ENCODE measurements around the gene ATG10. TPM values are rescaled to one million over a fixed set of nuclear protein-coding genes. Genes with fewer than 3 reads are reported as not detected.
"Not testable (repeated sequence)": the region's sequence is repeated elsewhere in the genome, so short reads cannot be mapped to it uniquely, and the experiment has no call there.

The ATG10 gene
- total RNA-seq, 1 donor from 2014 or later, result 7.6 TPM

DNA sequence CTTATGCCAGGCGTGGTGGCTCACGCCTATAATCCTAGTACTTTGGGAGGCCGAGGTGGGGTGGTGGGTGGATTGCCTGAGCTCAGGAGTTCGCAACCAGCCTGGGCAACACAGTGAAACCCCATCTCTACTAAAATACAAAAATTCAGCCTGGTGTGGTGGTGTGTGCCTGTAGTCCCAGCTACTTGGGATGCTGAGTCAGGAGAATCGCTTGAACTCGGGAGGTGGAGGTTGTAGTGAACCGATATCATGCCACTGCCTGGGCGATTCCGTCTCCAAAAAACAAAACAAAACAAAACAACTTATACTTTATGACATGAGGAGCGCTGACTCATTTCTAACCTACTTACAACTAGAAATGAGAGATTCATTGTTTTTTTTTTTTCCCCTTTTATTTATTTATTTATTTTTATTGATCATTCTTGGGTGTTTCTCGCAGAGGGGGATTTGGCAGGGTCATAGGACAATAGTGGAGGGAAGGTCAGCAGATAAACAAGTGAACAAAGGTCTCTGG is 10.4 kb downstream of the ATG10 start:
- not testable (repeated sequence) for DNase-seq (ENCODE audit: low spot score)

DNA sequence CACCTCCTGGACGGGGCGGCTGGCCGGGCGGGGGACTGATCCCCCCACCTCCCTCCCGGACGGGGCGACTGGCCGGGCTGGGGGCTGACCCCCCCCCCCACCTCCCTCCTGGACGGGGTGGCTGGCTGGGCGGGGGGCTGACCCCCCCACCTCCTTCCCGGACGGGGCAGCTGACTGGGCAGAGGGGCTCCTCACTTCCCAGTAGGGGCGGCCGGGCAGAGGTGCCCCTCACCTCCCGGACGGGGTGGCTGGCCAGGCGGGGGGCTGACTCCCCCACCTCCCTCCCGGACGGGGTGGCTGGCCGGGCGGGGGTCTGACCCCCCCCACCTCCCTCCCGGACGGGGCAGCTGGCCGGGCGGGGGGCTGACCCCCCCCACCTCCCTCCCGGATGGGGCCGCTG is 11.3 kb downstream of the ATG10 start:
- not testable (repeated sequence) for DNase-seq (ENCODE audit: low spot score)

DNA sequence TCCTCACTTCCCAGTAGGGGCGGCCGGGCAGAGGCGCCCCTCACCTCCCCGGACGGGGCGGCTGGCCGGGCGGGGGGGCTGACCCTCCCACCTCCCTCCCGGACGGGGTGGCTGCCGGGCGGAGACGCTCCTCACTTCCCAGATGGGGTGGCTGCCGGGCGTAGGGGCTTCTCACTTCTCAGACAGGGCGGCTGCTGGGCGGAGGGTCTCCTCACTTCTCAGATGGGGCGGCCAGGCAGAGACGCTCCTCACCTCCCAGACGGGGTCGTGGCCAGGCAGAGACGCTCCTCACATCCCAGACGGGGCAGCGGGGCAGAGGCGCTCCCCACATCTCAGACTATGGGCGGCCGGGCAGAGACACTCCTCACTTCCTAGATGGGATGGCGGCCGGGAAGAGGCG is 11.7 kb downstream of the ATG10 start:
- DNase-seq (ENCODE audit: low spot score), result not testable (repeated sequence)

DNA sequence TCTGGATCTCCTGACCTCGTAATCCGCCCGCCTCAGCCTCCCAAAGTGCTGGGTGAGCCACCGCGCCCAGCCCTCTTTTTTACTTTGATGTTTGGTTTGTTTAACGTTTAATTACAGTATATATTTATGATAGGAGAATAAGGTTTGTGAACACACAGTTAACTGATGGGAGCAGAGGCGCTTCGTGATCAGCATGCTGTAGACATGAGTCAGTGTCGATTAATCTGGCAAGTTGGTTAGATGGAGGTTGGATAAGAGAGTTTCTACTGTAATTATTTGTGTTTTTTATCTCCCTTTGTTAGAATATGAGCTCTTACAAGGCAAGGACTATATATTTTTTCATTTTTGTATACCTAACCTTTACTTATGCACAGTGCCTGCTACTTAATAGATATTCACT is 14.3 kb downstream of the ATG10 start:
- DNase-seq (ENCODE audit: low spot score), result no peak

DNA sequence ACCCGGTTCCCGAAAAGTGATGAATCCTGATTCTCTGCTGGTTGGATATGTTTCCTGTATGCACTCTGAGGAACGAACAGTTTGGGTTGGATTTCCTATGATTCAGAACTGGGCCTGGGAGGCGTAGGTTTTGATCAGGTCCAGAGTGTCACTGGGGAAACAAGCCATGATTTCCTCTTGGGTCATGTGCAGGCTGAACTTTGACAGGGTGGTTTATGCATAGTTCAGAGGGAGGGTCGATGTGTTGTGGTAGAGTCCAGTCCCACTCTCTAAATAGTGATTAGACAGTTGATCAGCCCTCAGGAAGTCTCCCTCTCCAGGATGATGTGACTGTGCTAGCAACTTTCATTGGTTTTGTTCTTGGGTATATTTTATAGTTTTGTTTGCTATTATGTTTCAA is 17.4 kb downstream of the ATG10 start:
- no peak for DNase-seq (ENCODE audit: low spot score)

DNA sequence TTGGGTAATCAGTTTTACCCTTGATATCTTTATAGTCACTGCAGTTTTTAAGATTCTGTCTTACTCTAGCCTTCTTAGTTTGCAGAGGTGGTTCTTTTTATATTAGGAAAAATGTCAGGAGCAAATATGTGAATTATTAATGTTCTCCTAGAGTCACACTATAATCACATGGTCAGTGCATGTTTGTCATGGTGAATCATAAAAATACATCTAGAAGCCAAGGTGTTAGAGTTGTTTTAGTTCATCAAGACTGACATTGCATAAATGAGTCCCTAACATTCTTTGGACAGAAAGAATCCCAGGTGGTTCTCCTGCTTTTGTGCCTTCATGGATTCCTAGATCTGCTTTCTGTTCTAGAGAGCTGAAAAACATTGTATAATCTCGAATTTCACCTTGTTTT is 22.9 kb downstream of the ATG10 start:
- DNase-seq (ENCODE audit: low spot score), result no peak

DNA sequence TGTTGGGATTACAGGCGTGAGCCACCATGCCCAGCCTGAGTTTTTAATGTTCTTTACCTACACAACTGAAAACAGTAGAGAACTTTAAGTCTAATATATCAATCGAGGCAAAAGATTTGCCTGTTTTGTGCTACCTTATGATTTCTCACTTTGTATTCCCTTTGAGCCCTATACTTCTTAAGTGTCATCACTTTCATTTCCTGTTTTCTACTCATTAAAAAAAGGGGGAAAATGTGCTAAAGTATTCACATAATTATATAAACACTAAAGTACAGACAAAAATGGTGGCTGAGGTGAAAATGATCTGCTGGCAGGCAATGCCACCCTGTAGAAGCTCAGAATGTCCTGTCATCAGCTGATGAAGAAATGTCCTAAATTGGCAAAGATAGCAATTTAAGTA is 23.6 kb downstream of the ATG10 start:
- DNase-seq (ENCODE audit: low spot score), result no peak

DNA sequence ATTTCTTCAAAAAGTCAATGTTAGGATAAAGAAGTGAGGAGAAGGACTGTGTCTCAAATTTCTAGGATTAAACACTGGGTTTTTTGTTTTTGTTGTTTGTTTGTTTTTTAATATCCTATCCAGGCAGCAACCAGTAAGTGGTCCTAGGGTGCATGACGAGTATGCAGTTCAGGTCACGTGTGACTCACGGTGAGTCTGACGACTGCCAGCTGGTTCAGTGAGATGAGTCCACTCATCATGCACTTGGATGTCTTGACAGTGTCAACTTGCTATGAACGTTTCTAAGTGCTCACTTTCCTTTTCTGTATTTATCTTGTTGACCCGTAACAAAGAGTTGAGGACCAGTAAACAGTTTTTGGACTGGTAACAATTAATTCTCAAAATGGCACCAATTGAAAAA is 32.7 kb downstream of the ATG10 start:
- DNase-seq (ENCODE audit: low spot score), result no peak

DNA sequence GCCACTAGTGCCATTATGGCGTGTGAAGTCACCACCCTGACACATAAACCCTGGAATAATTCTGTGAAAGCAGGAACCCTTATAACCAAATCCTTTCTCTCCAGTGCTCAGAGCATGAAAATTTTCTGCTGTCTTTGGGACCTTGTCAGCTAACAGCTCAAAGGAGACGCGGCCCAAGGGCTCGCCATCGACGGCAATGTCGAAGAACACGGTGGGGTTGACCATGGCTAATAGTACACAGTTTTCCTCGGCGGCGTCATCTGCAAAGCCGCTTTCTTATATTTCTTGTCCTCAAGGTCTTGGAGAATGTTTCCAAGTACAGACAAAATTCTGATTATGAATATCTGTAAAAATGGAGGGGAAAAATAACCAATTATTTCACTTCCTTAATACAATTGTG is 38.0 kb downstream of the ATG10 start:
- DNase-seq (ENCODE audit: low spot score), result not testable (repeated sequence)

DNA sequence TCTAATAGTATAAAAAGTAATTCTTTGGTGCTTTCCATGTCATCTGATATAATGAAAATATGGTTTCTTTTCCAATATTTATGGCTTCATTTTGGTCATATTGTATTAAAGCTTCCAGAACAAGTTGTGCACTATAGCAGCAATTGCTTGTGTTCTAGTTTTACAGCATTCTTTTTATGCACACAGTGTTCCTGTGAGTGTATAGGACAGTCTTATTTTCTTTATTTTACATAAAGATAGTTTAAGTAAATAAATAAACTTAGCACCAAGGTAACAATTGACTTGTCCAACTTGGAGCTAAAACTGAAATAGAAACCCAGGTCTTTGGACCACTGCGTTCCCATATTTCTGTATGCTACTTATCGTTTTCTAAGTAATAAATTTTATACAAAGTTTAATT is 38.9 kb downstream of the ATG10 start:
- DNase-seq (ENCODE audit: low spot score), result no peak

DNA sequence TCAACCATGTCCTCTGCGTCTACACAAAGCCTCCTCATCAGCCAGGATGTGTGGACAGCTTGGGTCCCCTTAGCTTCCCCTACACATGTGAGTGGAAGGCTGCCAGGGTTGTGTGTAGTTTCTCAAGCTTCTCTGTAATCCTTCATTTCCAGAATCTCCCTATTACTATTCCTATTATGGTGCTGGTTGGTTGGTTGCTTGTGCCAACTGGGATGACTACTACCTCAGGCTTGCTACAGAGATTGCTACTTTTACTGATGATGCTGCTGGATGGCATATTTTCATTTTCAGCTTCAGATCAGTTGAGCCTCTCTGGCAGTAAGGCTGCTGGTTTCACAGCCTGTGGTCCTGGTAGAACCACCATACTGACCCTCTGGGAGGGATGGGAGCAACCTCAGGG is 39.9 kb downstream of the ATG10 start:
- no peak for DNase-seq (ENCODE audit: low spot score)

DNA sequence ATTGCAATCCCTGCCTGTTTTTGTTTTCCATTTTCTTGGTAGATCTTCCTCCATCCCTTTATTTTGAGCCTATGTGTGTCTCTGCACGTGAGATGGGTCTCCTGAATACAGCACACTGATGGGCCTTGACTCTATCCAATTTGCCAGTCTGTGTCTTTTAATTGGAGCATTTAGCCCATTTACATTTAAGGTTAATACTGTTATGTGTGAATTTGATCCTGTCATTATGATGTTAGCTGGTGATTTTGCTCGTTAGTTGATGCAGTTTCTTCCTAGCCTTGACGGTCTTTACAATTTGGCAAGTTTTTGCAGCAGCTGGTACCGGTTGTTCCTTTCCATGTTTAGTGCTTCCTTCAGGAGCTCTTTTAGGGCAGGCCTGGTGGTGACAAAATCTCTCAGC is 42.8 kb downstream of the ATG10 start:
- DNase-seq (ENCODE audit: low spot score), result not testable (repeated sequence)

DNA sequence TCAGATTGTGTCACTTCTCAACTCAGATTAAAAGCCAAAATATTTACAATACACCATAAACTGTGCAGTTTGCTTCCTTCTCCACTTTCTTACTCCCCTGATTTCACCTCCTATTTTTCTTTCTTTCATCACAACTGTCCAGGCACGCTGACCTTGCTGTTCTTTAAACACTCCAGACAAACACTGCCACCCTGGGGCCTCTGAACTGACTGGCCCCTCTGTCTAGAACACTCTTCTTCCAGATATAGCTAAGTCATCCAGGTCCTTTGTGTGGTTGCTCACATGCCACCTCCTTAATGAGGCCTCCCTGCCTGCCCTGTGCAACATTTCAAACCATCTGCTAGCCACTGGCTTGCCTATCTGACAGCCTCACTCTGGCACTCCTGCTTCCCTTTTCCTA is 46.6 kb downstream of the ATG10 start:
- no peak for DNase-seq (ENCODE audit: low spot score)

DNA sequence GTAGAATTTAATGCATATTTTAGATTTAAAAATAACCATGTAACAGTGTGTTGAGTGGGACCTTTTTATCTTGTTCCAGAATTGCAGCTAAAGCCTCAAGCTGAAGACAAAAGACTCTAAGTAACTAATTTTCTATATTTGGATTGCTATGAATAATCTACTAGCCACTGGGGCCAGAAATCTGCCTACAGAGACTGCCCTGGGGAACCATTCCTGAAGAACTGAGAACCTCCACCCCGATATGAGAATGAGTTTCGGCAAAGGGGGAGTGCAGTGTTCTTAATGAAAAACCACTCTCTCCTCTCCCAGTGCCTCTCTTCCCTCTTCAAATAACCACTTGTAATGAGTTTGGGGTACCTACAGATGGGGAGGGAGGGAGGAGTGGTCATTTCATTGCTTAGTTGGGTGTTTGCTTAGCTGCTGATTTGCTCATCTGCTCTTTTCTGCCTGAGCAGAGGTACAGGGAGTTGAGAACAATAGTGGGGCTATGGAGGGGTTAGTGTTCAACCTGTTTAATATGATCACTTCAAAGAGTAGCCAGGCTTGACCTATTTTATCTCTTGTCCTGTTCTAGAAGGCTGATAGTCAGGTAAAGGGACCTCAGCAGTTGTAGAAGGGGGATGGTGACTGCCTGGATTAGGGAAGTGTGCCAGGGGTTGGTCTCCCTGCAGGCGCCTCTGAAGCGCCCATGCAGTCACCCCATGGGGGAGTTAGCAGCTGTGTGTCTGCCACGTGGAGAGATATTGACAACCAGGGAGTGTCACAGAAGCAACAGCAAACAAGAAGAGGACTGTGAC is 47.7 kb downstream of the ATG10 start:
- no peak for DNase-seq (ENCODE audit: low spot score)

DNA sequence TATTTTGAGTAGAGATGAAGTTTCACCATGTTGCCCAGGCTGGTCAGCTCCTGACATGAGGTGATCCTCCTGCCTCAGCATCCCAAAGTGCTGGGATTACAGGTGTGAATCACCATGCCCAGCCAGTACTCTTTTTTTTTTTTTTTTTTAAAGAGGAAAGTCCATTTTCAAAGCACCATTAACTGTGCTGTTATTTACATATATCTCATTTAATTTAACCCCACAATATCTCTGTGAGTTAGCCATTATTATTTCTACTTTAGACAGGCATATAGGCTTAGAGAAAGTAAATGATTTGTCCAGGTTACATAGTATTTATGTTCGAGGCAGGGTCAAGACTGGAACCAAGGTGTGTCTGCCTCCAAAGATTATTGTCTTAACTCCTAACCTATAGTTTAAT is 50.7 kb downstream of the ATG10 start:
- no peak for DNase-seq (ENCODE audit: low spot score)

DNA sequence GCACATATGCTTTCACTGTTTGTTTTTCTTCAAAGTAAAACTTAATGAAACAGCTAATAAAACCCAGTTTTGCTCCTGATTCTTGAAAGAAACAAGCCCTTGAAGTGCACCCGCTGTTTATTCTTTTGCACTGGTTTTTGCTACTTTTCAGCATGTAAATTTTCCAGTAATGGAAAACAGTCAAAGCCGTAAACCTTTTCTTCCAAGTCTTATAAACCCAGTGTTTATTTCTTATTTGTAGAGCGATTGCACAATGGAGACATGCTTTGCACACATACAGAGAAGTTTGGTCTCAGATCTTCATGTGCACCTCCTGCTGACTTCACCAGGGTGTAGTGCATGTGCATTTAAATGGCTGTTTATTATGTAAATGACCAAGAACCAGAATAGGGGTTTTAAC is 51.8 kb downstream of the ATG10 start:
- DNase-seq (ENCODE audit: low spot score), result no peak

DNA sequence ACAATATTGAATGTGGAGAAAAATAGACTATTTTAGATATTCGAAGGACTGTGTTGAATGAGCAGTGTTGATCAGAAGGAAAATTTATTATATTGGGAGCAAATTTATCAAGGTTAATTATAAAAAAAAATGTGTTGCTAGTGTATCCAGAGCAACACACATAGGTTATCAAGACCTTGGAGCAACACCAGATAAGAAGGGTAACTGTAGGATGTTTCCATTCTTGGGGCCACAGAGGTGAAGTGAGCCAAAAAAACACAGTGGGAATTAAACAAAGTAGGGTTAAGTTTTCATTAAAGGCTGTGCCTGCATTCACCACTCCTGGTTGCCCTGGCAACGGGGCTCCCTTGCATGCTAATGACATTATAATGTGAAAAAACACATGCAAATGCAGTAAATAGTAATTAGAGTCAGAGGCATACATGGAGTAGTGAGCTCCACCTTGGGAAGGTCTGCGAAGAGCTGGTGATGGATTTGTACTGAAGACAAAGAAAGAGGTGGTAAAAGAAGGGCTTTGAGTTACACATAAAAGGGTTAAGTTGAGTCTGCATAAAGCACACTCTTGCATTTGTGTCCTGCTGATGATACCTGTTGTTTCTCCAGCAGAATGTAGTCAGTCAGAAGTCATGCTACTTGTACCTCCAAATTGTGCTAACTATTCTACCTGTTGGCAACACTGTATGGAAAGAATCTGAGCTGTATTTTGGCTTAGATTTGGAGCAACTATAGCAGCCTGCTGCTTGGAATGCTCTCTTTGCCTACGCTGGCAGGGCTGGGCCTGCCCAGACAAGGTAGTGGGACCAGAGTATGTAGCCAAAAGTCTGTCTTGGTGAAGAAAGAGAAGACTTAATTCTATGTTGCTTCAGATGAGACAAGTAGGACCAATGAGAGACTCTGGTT is 59.6 kb downstream of the ATG10 start:
- DNase-seq (ENCODE audit: low spot score), result no peak

DNA sequence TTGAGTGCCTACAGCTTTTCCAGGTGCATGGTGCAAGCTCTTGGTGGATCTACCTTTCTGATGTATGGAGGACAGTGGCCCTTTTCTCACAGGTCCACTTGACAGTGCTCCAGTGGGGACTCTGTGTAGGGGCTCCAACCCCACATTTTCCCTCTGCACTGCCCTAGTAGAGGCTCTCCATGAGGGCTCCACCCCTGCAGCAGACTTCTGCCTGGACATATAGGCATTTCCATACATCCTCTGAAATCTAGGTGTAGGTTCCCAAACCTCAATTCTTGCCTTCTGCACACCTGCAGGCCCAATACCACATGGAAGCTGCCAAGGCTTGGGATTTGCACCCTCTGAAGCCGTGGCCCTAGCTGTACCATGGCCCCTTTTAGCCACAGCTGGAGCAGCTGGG is 71.1 kb downstream of the ATG10 start:
- DNase-seq (ENCODE audit: low spot score), result not testable (repeated sequence)

DNA sequence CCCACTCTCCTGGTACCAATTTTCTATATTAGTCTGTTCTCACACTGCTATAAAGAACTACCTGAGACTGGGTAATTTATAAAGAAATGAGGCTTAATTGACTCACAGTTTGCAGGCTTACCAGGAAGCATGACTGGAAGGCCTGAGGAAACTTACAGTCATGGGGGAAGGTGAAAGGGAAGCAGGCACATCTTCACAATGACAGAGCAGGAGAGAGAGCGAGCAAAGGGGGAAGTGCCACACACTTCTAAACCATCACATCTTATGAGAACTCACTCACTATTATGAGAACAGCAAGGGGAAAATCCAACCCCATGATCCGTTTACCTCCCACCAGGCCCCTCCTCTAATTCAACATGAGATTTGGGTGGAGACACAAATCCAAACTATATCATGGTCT is 72.2 kb downstream of the ATG10 start:
- DNase-seq (ENCODE audit: low spot score), result no peak

DNA sequence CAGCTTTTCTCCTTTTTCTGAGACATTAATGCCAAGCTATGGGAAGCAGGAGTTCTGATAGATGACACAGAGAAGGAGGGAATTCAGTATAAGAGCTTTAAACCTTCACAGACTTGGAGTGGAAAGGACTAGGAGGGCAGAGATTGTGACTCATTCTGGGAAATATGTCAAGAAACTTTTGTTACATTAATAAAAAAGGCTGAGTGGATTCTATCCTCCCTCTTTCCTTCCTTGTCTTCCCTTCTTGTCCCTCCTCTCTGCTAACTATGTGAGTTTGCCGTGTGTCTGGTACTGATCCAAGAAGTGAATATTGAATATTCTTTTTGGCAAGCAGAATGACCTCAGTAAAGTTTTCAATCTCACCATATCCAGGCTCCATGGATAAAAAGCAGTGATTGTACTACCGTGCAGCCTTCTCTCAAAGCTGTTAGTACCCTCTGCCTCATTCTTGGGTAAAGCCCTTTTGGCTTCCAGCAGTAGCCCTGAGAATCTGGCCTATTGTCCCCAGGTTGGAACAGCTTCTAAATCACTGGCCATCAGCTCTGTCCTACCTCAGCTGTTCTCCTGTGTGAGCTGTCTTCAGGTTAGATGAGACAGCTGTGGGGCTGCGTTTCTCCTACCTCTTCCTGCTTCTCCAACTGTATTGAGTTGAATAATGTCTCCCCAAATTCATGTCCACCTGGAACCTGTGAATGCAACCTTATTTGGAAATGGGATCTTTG is 73.9 kb downstream of the ATG10 start:
- DNase-seq (ENCODE audit: low spot score), result no peak

DNA sequence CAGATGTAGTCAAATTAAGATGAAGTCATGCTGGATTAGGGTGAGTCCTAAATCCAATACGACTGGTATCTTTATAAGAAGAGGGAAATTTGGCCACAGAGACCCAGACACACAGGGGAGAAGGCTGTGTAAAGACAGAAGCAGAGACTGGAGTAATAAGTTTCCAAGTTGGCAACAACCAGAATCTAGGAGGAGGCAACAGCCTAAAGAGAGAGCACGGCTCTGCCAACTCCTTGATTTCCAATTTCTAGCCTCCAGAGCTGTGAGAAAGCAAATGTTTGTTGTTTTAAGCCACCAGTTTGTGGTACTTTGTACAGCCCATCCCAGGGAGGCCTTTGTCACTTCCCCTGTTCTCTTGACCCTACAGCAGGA is 74.4 kb downstream of the ATG10 start:
- DNase-seq (ENCODE audit: low spot score), result no peak

DNA sequence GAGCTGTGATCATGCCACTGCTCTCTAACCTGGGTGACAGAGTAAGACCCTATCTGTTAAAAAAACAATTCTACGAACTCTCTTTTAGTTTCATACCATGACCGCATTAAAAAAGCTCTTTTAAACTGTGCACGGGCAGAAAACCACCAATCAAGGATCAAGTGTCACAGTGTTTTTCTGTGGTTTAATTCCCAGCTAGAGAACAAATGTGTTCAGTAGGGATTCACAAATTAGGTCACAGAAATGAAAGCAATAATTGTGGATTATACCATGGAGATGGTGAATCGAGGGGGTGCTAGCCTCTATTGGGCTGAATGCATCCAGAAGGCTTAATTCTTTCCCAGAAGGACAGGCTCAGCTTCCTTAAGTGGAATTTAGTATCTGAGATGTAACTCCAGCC is 79.1 kb downstream of the ATG10 start:
- no peak for DNase-seq (ENCODE audit: low spot score)

Measured in mucosa of gallbladder (tissue), 1 donor.